KMS-11 (cell line): ENCODE measurements around the gene MCAM.

Experiments used
- H2AFZ ChIP-seq: fragments of 200-600 bp; sonication (generic); 2 replicates; pipeline ENCODE4 v1.6.1; 2016; ENCODE audit warnings: antibody characterized with exemption, mixed run types, low read depth
- H3K27ac ChIP-seq: fragments of 200-600 bp; sonication (generic); 2 replicates; pipeline ENCODE4 v1.6.1; 2016; ENCODE audit warnings: mild to moderate bottlenecking, mixed run types
- H3K27me3 ChIP-seq: fragments of 200-600 bp; sonication (generic); 2 replicates; pipeline ENCODE4 v1.6.1; 2017; ENCODE audit warnings: mild to moderate bottlenecking, low read depth, mixed run types, moderate library complexity; ENCODE audit not compliant: insufficient read depth
- H3K36me3 ChIP-seq: fragments of 200-600 bp; sonication (generic); 2 replicates; pipeline ENCODE4 v1.6.1; 2017; ENCODE audit warnings: mild to moderate bottlenecking, mixed run types; ENCODE audit not compliant: insufficient read depth
- H3K4me1 ChIP-seq: fragments of 200-600 bp; sonication (generic); 2 replicates; pipeline ENCODE4 v1.6.1; 2016; ENCODE audit warnings: mild to moderate bottlenecking, low read depth, mixed run types; ENCODE audit not compliant: poor library complexity, severe bottlenecking
- H3K4me2 ChIP-seq: fragments of 200-600 bp; sonication (generic); 2 replicates; pipeline ENCODE4 v1.7.0; 2016; ENCODE audit warnings: mild to moderate bottlenecking, mixed run types
- H3K4me3 ChIP-seq: fragments of 200-600 bp; sonication (generic); IDR thresholded peaks from 2 replicates; pipeline ENCODE4 v1.6.1; 2017; ENCODE audit warnings: low read depth, low read length, mixed read lengths; ENCODE audit not compliant: insufficient read depth
- H3K79me2 ChIP-seq: fragments of 200-600 bp; sonication (generic); 2 replicates; pipeline ENCODE4 v1.6.1; 2016; ENCODE audit warnings: low read depth, mixed run types; ENCODE audit not compliant: insufficient read depth
- H3K9ac ChIP-seq: fragments of 200-600 bp; sonication (generic); 2 replicates; pipeline ENCODE4 v1.6.1; 2016; ENCODE audit warnings: mild to moderate bottlenecking, mixed run types
- H4K20me1 ChIP-seq: fragments of 200-600 bp; sonication (generic); 2 replicates; pipeline ENCODE4 v1.6.1; 2016; ENCODE audit warnings: mild to moderate bottlenecking, mixed run types; ENCODE audit not compliant: insufficient read depth
- CTCF ChIP-seq: fragments of 200-600 bp; sonication (generic); conservative IDR thresholded peaks from 2 replicates; pipeline ENCODE4 v1.6.1; 2017; ENCODE audit warnings: low read depth, mild to moderate bottlenecking, antibody characterized with exemption, low read length, moderate library complexity, mixed read lengths

Gene MCAM

GRCh38 chr11:119347242-119347641 is 30.3 kb upstream of the MCAM start:
- Histone ChIP-seq H3K4me1 (no peaks in the 10 kb centered on the region), H3K36me3 (no peaks in the 10 kb centered on the region), H3K4me2 (no peak overlapping the region), H3K9ac (no peak overlapping the region), H3K27me3 (peaks cover 14% of the 10 kb centered on the region; the same call in 1 of the 2 replicates), H3K79me2 (no peaks in the 10 kb centered on the region), H4K20me1 (no peaks in the 10 kb centered on the region), H2AFZ (no peak overlapping the region), H3K27ac (no peak overlapping the region), H3K4me3 (no peak overlapping the region)
- no peak for TF ChIP-seq CTCF

GRCh38 chr11:119346605-119347004 is 29.7 kb upstream of the MCAM start, which contains the start of gene MFRP:
TSS of gene MFRP (minus strand) at chr11:119346705. CDS start at chr11:119346513, 192 bp downstream.
- H3K4me3 ChIP-seq: no peak within 1 kb of the TSS
- no peak within 1 kb of the TSS for H3K9ac ChIP-seq
- H2AFZ ChIP-seq: no peak within 1 kb of the TSS
- no peak within 1 kb of the TSS for H3K4me2 ChIP-seq
- no peak within 1 kb of the TSS for H3K27ac ChIP-seq
- H3K36me3 ChIP-seq: no peaks in the 10 kb centered on the region
- H3K79me2 ChIP-seq: no peaks in the 10 kb centered on the region
- no peaks in the 10 kb centered on the region for H3K4me1 ChIP-seq
- peaks cover 14% of the 10 kb centered on the region; the same call in 1 of the 2 replicates for H3K27me3 ChIP-seq
- no peaks in the 10 kb centered on the region for H4K20me1 ChIP-seq
- TF ChIP-seq CTCF: no peak

GRCh38 chr11:119345685-119346084 is 28.8 kb upstream of the MCAM start:
- Histone ChIP-seq H3K79me2 (no peaks in the 10 kb centered on the region), H3K4me3 (no peak overlapping the region), H3K36me3 (no peaks in the 10 kb centered on the region), H2AFZ (no peak overlapping the region), H3K27ac (no peak overlapping the region), H3K4me1 (no peaks in the 10 kb centered on the region), H3K27me3 (peaks cover 11% of the 10 kb centered on the region; the same call in 1 of the 2 replicates), H3K9ac (no peak overlapping the region), H4K20me1 (no peaks in the 10 kb centered on the region), H3K4me2 (no peak overlapping the region)
- TF ChIP-seq CTCF: no peak

- Histone ChIP-seq H3K4me3 (no peak overlapping the region), H2AFZ (no peak overlapping the region), H3K4me2 (no peak overlapping the region), H3K79me2 (no peaks in the 10 kb centered on the region), H4K20me1 (no peaks in the 10 kb centered on the region), H3K36me3 (no peaks in the 10 kb centered on the region), H3K27me3 (peaks cover 10% of the 10 kb centered on the region; the same call in 1 of the 2 replicates), H3K27ac (no peak overlapping the region), H3K4me1 (no peaks in the 10 kb centered on the region), H3K9ac (no peak overlapping the region)
- TF ChIP-seq CTCF: no peak
Observed at GRCh38 chr11:119344291-119345010, 27.5 kb upstream of the MCAM start.
